ENCODE results near the gene C12orf42. TPM values are rescaled to one million over a fixed set of nuclear protein-coding genes. Genes with fewer than 3 reads are reported as not detected.

C12orf42 gene
- total RNA-seq, 2 donors from 2014 or later = 0.52 TPM; not detected in 1

- Mint-ChIP-seq H3K27ac (no peak overlapping the region), H3K9me3 (peaks cover 0 to 3% of the 10 kb centered on the region in 2 donors), H3K36me3 (no peaks in the 10 kb centered on the region)
- ATAC-seq (no peak), DNase-seq (ENCODE audit: low spot score in 2 of 2) (no peak)
Observed at GRCh38 chr12:103401421-103401820, 94.3 kb downstream of the C12orf42 start.

- no peak for DNase-seq (ENCODE audit: low spot score in 2 of 2)
Observed at GRCh38 chr12:103399986-103400385, 95.8 kb downstream of the C12orf42 start.

GRCh38 chr12:103397536-103397935, 98.2 kb downstream of the C12orf42 start:
- no peak overlapping the region for H3K27ac Mint-ChIP-seq
- ATAC-seq (no peak), DNase-seq (ENCODE audit: low spot score in 2 of 2) (no peak)
- peaks cover 0 to 5% of the 10 kb centered on the region in 2 donors for H3K9me3 Mint-ChIP-seq
- H3K36me3 Mint-ChIP-seq = no peaks in the 10 kb centered on the region

More at GRCh38 chr12:103399986-103400385, 95.8 kb downstream of the C12orf42 start:
- Mint-ChIP-seq H3K9me3 (peaks cover 0 to 5% of the 10 kb centered on the region in 2 donors), H3K36me3 (no peaks in the 10 kb centered on the region), H3K27ac (no peak overlapping the region)
- ATAC-seq = no peak

GRCh38 chr12:103392722-103393121, 103.0 kb downstream of the C12orf42 start:
- DNase-seq (ENCODE audit: low spot score in 2 of 2) = no peak
- peaks cover 5 to 20% of the 10 kb centered on the region in 2 donors for H3K9me3 Mint-ChIP-seq
- ATAC-seq = no peak
- H3K27ac Mint-ChIP-seq = no peak overlapping the region
- peaks cover 0 to 5% of the 10 kb centered on the region in 2 donors for H3K36me3 Mint-ChIP-seq

- H3K9me3 Mint-ChIP-seq = peaks cover 5 to 25% of the 10 kb centered on the region in 2 donors
- H3K27ac Mint-ChIP-seq = no peak overlapping the region
- DNase-seq (ENCODE audit: low spot score in 2 of 2) (no peak), ATAC-seq (no peak)
- peaks cover 0 to 5% of the 10 kb centered on the region in 2 donors for H3K36me3 Mint-ChIP-seq
Observed at GRCh38 chr12:103391103-103391502, 104.7 kb downstream of the C12orf42 start.

GRCh38 chr12:103387385-103387784, 108.4 kb downstream of the C12orf42 start:
- no peak overlapping the region for H3K27ac Mint-ChIP-seq
- ATAC-seq (no peak), DNase-seq (ENCODE audit: low spot score in 2 of 2) (no peak)
- H3K36me3 Mint-ChIP-seq = peaks cover 0 to 5% of the 10 kb centered on the region in 2 donors
- peaks cover 5 to 25% of the 10 kb centered on the region in 2 donors for H3K9me3 Mint-ChIP-seq

- no peak for ATAC-seq
- H3K36me3 Mint-ChIP-seq = peaks cover 0 to 5% of the 10 kb centered on the region in 2 donors
- H3K27ac Mint-ChIP-seq = no peak overlapping the region
- no peak for DNase-seq (ENCODE audit: low spot score in 2 of 2)
- peaks cover 5 to 22% of the 10 kb centered on the region in 2 donors for H3K9me3 Mint-ChIP-seq
Observed at GRCh38 chr12:103386451-103386850, 109.3 kb downstream of the C12orf42 start.

- DNase-seq (ENCODE audit: low spot score in 2 of 2) (no peak), ATAC-seq (no peak)
- no peaks in the 10 kb centered on the region for H3K36me3 Mint-ChIP-seq
- no peak overlapping the region for H3K27ac Mint-ChIP-seq
- peaks cover 0 to 12% of the 10 kb centered on the region in 2 donors for H3K9me3 Mint-ChIP-seq
Observed at GRCh38 chr12:103382736-103383346, 112.9 kb downstream of the C12orf42 start.

- peaks cover 0 to 5% of the 10 kb centered on the region in 2 donors for H3K9me3 Mint-ChIP-seq
- no peak overlapping the region for H3K27ac Mint-ChIP-seq
- DNase-seq (ENCODE audit: low spot score in 2 of 2) (no peak), ATAC-seq (no peak)
- no peaks in the 10 kb centered on the region for H3K36me3 Mint-ChIP-seq
Observed at GRCh38 chr12:103382119-103382518, 113.6 kb downstream of the C12orf42 start.

GRCh38 chr12:103379670-103380069, 116.1 kb downstream of the C12orf42 start:
- DNase-seq (ENCODE audit: low spot score in 2 of 2) = no peak
- ATAC-seq = no peak
- Mint-ChIP-seq H3K9me3 (no peaks in the 10 kb centered on the region), H3K27ac (no peak overlapping the region), H3K36me3 (no peaks in the 10 kb centered on the region)

- Mint-ChIP-seq H3K36me3 (no peaks in the 10 kb centered on the region), H3K9me3 (peaks cover 0 to 5% of the 10 kb centered on the region in 2 donors), H3K27ac (no peak overlapping the region)
- DNase-seq (ENCODE audit: low spot score in 2 of 2) = no peak
- ATAC-seq = no peak
Observed at GRCh38 chr12:103373088-103373523, 122.7 kb downstream of the C12orf42 start.

GRCh38 chr12:103369929-103370328, 125.8 kb downstream of the C12orf42 start:
- DNase-seq (ENCODE audit: low spot score in 2 of 2) (no peak), ATAC-seq (no peak)
- H3K36me3 Mint-ChIP-seq = peaks cover 4 to 7% of the 10 kb centered on the region in 2 donors
- H3K9me3 Mint-ChIP-seq = peaks cover 8 to 13% of the 10 kb centered on the region in 2 donors
- no peak overlapping the region for H3K27ac Mint-ChIP-seq

GRCh38 chr12:103368167-103368566, 127.6 kb downstream of the C12orf42 start:
- no peak for ATAC-seq
- Mint-ChIP-seq H3K36me3 (peaks cover 7 to 22% of the 10 kb centered on the region in 2 donors), H3K9me3 (peaks cover 13 to 14% of the 10 kb centered on the region in 2 donors), H3K27ac (no peak overlapping the region)
- DNase-seq (ENCODE audit: low spot score in 2 of 2) = no peak

GRCh38 chr12:103354403-103354802, 141.4 kb downstream of the C12orf42 start:
- H3K36me3 Mint-ChIP-seq = peaks cover 0 to 7% of the 10 kb centered on the region in 2 donors
- H3K27ac Mint-ChIP-seq = no peak overlapping the region
- DNase-seq (ENCODE audit: low spot score in 2 of 2) = no peak
- no peak for ATAC-seq
- H3K9me3 Mint-ChIP-seq = peaks cover 0 to 10% of the 10 kb centered on the region in 2 donors

- no peak overlapping the region for H3K27ac Mint-ChIP-seq
- ATAC-seq = peak in 1 of 2 donors; percentile 75
Observed at GRCh38 chr12:103353913-103354312, 141.9 kb downstream of the C12orf42 start.

GRCh38 chr12:103350116-103350515, 145.7 kb downstream of the C12orf42 start:
- no peak overlapping the region for H3K27ac Mint-ChIP-seq
- peaks cover 8 to 18% of the 10 kb centered on the region in 2 donors for H3K9me3 Mint-ChIP-seq
- H3K36me3 Mint-ChIP-seq = peaks cover 0 to 7% of the 10 kb centered on the region in 2 donors
- ATAC-seq = no peak
- DNase-seq (ENCODE audit: low spot score in 2 of 2) = no peak

More at GRCh38 chr12:103353913-103354312, 141.9 kb downstream of the C12orf42 start:
- DNase-seq (ENCODE audit: low spot score in 2 of 2) = no peak
- peaks cover 3 to 12% of the 10 kb centered on the region in 2 donors for H3K9me3 Mint-ChIP-seq
- peaks cover 0 to 6% of the 10 kb centered on the region in 2 donors for H3K36me3 Mint-ChIP-seq

GRCh38 chr12:103348935-103349334, 146.8 kb downstream of the C12orf42 start:
- Mint-ChIP-seq H3K9me3 (peaks cover 8 to 18% of the 10 kb centered on the region in 2 donors), H3K27ac (no peak overlapping the region), H3K36me3 (peaks cover 0 to 7% of the 10 kb centered on the region in 2 donors)
- DNase-seq (ENCODE audit: low spot score in 2 of 2) (no peak), ATAC-seq (peak in 1 of 2 donors; percentile 24)

GRCh38 chr12:103336940-103337339, 158.8 kb downstream of the C12orf42 start:
- DNase-seq (ENCODE audit: low spot score in 2 of 2) (no peak), ATAC-seq (peak in 1 of 2 donors; percentile 72)
- Mint-ChIP-seq H3K36me3 (peaks cover 0 to 4% of the 10 kb centered on the region in 2 donors), H3K27ac (no peak overlapping the region), H3K9me3 (peaks cover 4 to 5% of the 10 kb centered on the region in 2 donors)
